IMR-90 (cell line): ENCODE data around the gene FLOT2. TPM values are rescaled to one million over a fixed set of nuclear protein-coding genes. Genes with fewer than 3 reads are reported as not detected.

Source experiments
- ATAC-seq: fragments of 200-7000 bp; cut with Tn5 transposase; 2 replicates; pipeline ENCODE4 v1.9.1; 2020; ENCODE audit warnings: low read depth, mild to moderate bottlenecking, moderate library complexity
- BruUV-seq: library from RNA; stranded (reverse); fragments of 400-500 nt; replicated peaks from 2 replicates; lab custom pipeline; 2021; lab: Mats Ljungman, UMichigan
- CTCF ChIA-PET: fragments of 300-600 bp; formaldehyde crosslinking; extraction: SDS; loops from one replicate; lab custom pipeline; 2021; ENCODE audit warnings: antibody characterized with exemption; lab: Yijun Ruan, JAX
- POLR2A ChIA-PET: fragments of 300-600 bp; sonication (Branson Sonifier 250); formaldehyde crosslinking; loops from one replicate; lab custom pipeline; 2022; ENCODE audit warnings: antibody characterized with exemption; ENCODE audit not compliant: unreplicated experiment; lab: Charles Lee
- DNase-seq: peaks from one replicate; pipeline ENCODE4 v3.0.0; 2013
- H2AFZ ChIP-seq: replicated peaks from 2 replicates; pipeline ENCODE3; 2013; ENCODE audit warnings: low read length, mild to moderate bottlenecking; ENCODE audit not compliant: poor library complexity
- H2AK5ac ChIP-seq: 2 replicates; pipeline ENCODE4 v1.6.1; 2013; ENCODE audit warnings: low read depth, low read length, inconsistent platforms
- H2AK9ac ChIP-seq: replicated peaks from 2 replicates; pipeline ENCODE3; 2013; ENCODE audit warnings: mild to moderate bottlenecking, low read depth, low read length, moderate library complexity; ENCODE audit not compliant: poor library complexity
- H2BK120ac ChIP-seq: 2 replicates; pipeline ENCODE4 v1.6.1; 2013; ENCODE audit warnings: low read depth, low read length, inconsistent platforms
- H2BK15ac ChIP-seq: 3 replicates; pipeline ENCODE4 v1.6.1; 2013; ENCODE audit warnings: low read depth, low read length, inconsistent platforms
- H2BK20ac ChIP-seq: 2 replicates; pipeline ENCODE4 v1.6.1; 2013; ENCODE audit warnings: low read depth, mild to moderate bottlenecking, inconsistent platforms, low read length, moderate library complexity
- H2BK5ac ChIP-seq: 2 replicates; pipeline ENCODE4 v1.6.1; 2013; ENCODE audit warnings: mild to moderate bottlenecking, low read depth, low read length, inconsistent platforms; ENCODE audit not compliant: poor library complexity, severe bottlenecking
- H3K14ac ChIP-seq: replicated peaks from 2 replicates; pipeline ENCODE4 v1.6.1; 2013; ENCODE audit warnings: low read depth, low read length, inconsistent platforms
- H3K18ac ChIP-seq: 2 replicates; pipeline ENCODE4 v1.6.1; 2013; ENCODE audit warnings: low read depth, low read length, control low read depth
- H3K23ac ChIP-seq: 2 replicates; pipeline ENCODE4 v1.6.1; 2013; ENCODE audit warnings: low read depth, low read length, inconsistent platforms
- H3K27ac ChIP-seq: 2 replicates; pipeline ENCODE4 v1.5.1; 2013; ENCODE audit warnings: mild to moderate bottlenecking, control low read depth, low read length; ENCODE audit not compliant: insufficient read depth
- H3K27me3 ChIP-seq: 2 replicates; pipeline ENCODE4 v1.6.1; 2013; ENCODE audit warnings: low read length; ENCODE audit not compliant: control insufficient read depth, insufficient read depth
- H3K36me3 ChIP-seq: 2 replicates; pipeline ENCODE4 v1.6.1; 2013; ENCODE audit warnings: low read length, mixed read lengths; ENCODE audit not compliant: control insufficient read depth, insufficient read depth
- H3K4ac ChIP-seq: 2 replicates; pipeline ENCODE4 v1.6.1; 2013; ENCODE audit warnings: low read depth, low read length, inconsistent platforms
- H3K4me1 ChIP-seq: 2 replicates; pipeline ENCODE4 v1.6.1; 2013; ENCODE audit warnings: low read length, mixed read lengths; ENCODE audit not compliant: control insufficient read depth, insufficient read depth
- H3K4me2 ChIP-seq: 2 replicates; pipeline ENCODE4 v1.6.1; 2013; ENCODE audit warnings: low read depth, mild to moderate bottlenecking, control low read depth, low read length, moderate library complexity
- H3K4me3 ChIP-seq: 2 replicates; pipeline ENCODE4 v1.5.1; 2013; ENCODE audit warnings: low read depth, mild to moderate bottlenecking, control low read depth, low read length, moderate library complexity; ENCODE audit not compliant: insufficient read depth
- H3K56ac ChIP-seq: 2 replicates; pipeline ENCODE4 v1.6.1; 2013; ENCODE audit warnings: low read length, inconsistent platforms; ENCODE audit not compliant: insufficient read depth; ENCODE audit errors: extremely low read depth
- H3K79me1 ChIP-seq, 2 experiments: 2 replicates each; pipeline ENCODE4 v1.6.1; 2013; ENCODE audit warnings: low read length in 2 of 2, inconsistent platforms in 1 of 2, low read depth in 1 of 2
- H3K9ac ChIP-seq: 2 replicates; pipeline ENCODE4 v1.6.1; 2013; ENCODE audit warnings: low read depth, low read length, control low read depth
- H3K9me1 ChIP-seq: 2 replicates; pipeline ENCODE4 v1.6.1; 2013; ENCODE audit warnings: low read length, inconsistent platforms; ENCODE audit not compliant: insufficient read depth
- H3K9me3 ChIP-seq: 2 replicates; pipeline ENCODE4 v1.6.1; 2013; ENCODE audit warnings: low read length; ENCODE audit not compliant: control insufficient read depth, insufficient read depth
- H4K20me1 ChIP-seq: 2 replicates; pipeline ENCODE4 v1.6.1; 2013; ENCODE audit warnings: low read length, inconsistent platforms; ENCODE audit not compliant: insufficient read depth
- H4K5ac ChIP-seq: 2 replicates; pipeline ENCODE4 v1.6.1; 2013; ENCODE audit warnings: mild to moderate bottlenecking, low read depth, low read length, control low read depth
- H4K8ac ChIP-seq, 2 experiments: 2 replicates each; pipeline ENCODE4 v1.6.1; 2013; ENCODE audit warnings: low read depth in 2 of 2, low read length in 2 of 2, control low read depth in 1 of 2, inconsistent platforms in 1 of 2
- H4K91ac ChIP-seq: 2 replicates; pipeline ENCODE4 v1.6.1; 2013; ENCODE audit warnings: low read depth, low read length, inconsistent platforms; ENCODE audit not compliant: insufficient read depth
- BHLHE40 ChIP-seq: fragments of 150-350 bp; IDR thresholded peaks from 2 replicates; pipeline ENCODE4 v1.6.1; 2016; ENCODE audit warnings: mild to moderate bottlenecking, low read depth, low read length
- ELK1 ChIP-seq: fragments of 150-350 bp; IDR thresholded peaks from 2 replicates; pipeline ENCODE4 v1.6.1; 2016; ENCODE audit warnings: low read depth, mild to moderate bottlenecking, low read length, moderate library complexity, borderline replicate concordance
- MAFK ChIP-seq: IDR thresholded peaks from 2 replicates; pipeline ENCODE4 v1.6.1; 2012; ENCODE audit warnings: low read depth, low read length, improper control_type of control experiment
- RAD21 ChIP-seq: IDR thresholded peaks from 2 replicates; pipeline ENCODE4 v1.6.1; 2012; ENCODE audit warnings: low read length, improper control_type of control experiment
- RCOR1 ChIP-seq: IDR thresholded peaks from 2 replicates; pipeline ENCODE4 v1.6.1; 2012; ENCODE audit warnings: mild to moderate bottlenecking, low read length, improper control_type of control experiment; ENCODE audit not compliant: insufficient replicate concordance
- WGBS, 2 experiments: methylation state at CpG; one replicate each; pipeline versions ENCODE4 v1.1.5 to v1.1.7; 2013; ENCODE audit warnings: missing lambda C conversion rate in 2 of 2; ENCODE audit not compliant: insufficient read length in 1 of 2; ENCODE audit errors: extremely low coverage in 2 of 2; 5-methylcytosine and 5-hydroxymethylcytosine counted together
- dilution Hi-C: fragments of 300-500 bp; cut with HindIII; formaldehyde crosslinking; loops from one replicate; pipeline ENCODE4 v1.14.3; 2018; ENCODE audit warnings: low sequenced_read_pairs; ENCODE audit not compliant: unreplicated experiment
- in situ Hi-C: fragments of 300-500 bp; cut with MboI; formaldehyde crosslinking; loops from 3 replicates; pipeline ENCODE4 v1.14.3; 2019; ENCODE audit warnings: low sequenced_read_pairs, inconsistent platforms, mixed read lengths
- intact Hi-C: fragments of 100-400 bp; cut with micrococcal nuclease; formaldehyde crosslinking; loops from 2 replicates; pipeline ENCODE4 v1.10.0; 2022
- polyA plus RNA-seq, 3 experiments: library from polyadenylated mRNA; depleted of rRNA; stranded (reverse); fragments of >200 nt; gene quantifications; 2 replicates each; pipeline ENCODE4 v1.2.3, GENCODE V29; 2012; ENCODE audit warnings: low replicate concordance in 1 of 3
- total RNA-seq: library from RNA; depleted of rRNA; stranded (reverse); fragments of >200 nt; gene quantifications from 2 replicates; pipeline ENCODE4 v1.2.3, GENCODE V29; 2012

Gene FLOT2
- total and polyA plus RNA-seq, 2 of the 4 experiments (the other 2 are of a cell fraction): 19.7 to 67.9 TPM

DNA sequence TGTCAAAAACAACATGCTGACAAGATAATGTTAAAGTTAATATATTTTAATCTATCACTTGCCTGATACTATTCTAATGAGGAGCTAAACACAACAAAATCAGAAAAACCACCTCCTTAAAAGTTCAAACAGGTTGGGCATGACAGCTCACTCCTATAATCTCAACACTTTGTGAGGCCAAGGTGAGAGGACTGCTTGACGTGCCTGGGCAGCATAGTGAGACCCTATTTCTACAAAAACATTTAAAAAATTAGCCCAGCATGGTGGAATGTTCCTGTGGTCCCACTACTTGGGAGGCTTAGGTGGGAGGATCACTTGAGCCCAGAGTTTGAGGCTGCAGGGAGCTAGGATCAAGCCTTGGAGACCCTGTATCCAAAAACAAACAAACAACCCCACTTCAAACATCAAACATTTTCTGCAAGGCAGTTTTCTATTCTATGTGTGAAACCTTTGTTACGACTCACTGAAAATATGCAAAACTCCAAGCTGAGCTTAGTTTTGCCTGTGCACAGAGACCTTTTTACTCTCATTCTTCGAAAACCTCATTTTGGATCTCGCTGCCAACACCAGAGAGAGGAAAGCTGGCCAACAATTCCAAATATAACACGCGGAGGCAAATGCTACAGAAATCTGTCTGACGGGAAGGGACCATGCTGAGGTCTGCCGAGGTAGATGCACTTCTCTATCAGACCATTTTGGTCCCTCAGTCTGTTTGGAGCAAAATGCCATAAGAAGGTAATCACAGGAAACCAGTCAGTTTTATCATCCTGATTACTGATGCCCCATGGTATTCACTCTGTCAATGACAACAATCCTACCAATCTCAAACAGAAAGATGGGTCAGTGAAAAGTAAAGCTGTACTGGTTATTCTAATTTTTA lies 47.6 kb upstream of the FLOT2 start:
- peak overlapping the region; percentile 62 for H3K23ac ChIP-seq
- peak overlapping the region; percentile 68 for H3K4ac ChIP-seq
- no peak; the same call in 1 of the 2 replicates for ATAC-seq
- in situ Hi-C loops (no loop called here), dilution Hi-C loops (no loop called here), intact Hi-C loops (loop anchor here (5.0 kb wide), 1 partner anchor 38 kb away; no protein-coding TSS in a partner anchor)
- peaks cover 10% of the 10 kb centered on the region for H3K36me3 ChIP-seq
- 0 out of 2 replicates have a peak overlapping the region, but pooled peaks have one; percentile 58 for H3K18ac ChIP-seq
- H4K91ac ChIP-seq: no peak overlapping the region
- peak; percentile 54 for DNase-seq
- H2BK120ac ChIP-seq: peak overlapping the region; percentile 21; the same call in 1 of the 2 replicates
- no peaks in the 10 kb centered on the region for H3K27me3 ChIP-seq
- peak overlapping the region; percentile 96 for H3K4me2 ChIP-seq
- H2AK5ac ChIP-seq: peak overlapping the region; percentile 61; the same call in 1 of the 2 replicates
- peak overlapping the region; percentile 38 for H2AFZ ChIP-seq
- POLR2A ChIA-PET: interaction anchor here (0.5 kb wide), 1 partner anchor 14 kb away, joined by 3 read pairs; no protein-coding TSS in a partner anchor
- peaks cover 13% of the 10 kb centered on the region for H3K4me1 ChIP-seq
- TF ChIP-seq RCOR1: no peak
- TF ChIP-seq RAD21: no peak
- no peak for TF ChIP-seq ELK1
- no peak for TF ChIP-seq MAFK
- TF ChIP-seq BHLHE40: no peak
- 50% methylated on average over 3 of the region's 8 CpGs; no CpG with 5 or more reads in 1 of the 2 experiments for WGBS, 2 experiments
- H3K9ac ChIP-seq: peak overlapping the region; percentile 21; the same call in 1 of the 2 replicates
- no peak overlapping the region for H2BK15ac ChIP-seq
- H4K8ac ChIP-seq: peak overlapping the region in 1 of 2 experiments; percentile 37; a peak in 1 of 4 replicates
- H3K14ac ChIP-seq: peak overlapping the region; percentile 59
- H3K9me3 ChIP-seq: no peaks in the 10 kb centered on the region
- peak overlapping the region; percentile 65 for H2BK5ac ChIP-seq
- peaks cover 85% of the 10 kb centered on the region for H4K20me1 ChIP-seq
- 0 out of 2 replicates have a peak overlapping the region, but pooled peaks have one; percentile 15 for H4K5ac ChIP-seq
- CTCF ChIA-PET: interaction anchor here (1.0 to 1.5 kb wide), 2 partner anchors 182 to 218 kb away, joined by 5 read pairs; no protein-coding TSS in a partner anchor
- H2BK20ac ChIP-seq: peak overlapping the region; percentile 6; the same call in 1 of the 2 replicates
- H2AK9ac ChIP-seq: no peak overlapping the region
- H3K27ac ChIP-seq: peak overlapping the region; percentile 28; the same call in 1 of the 2 replicates
- no TSS peak for BruUV-seq
- no peak overlapping the region for H3K56ac ChIP-seq
- peaks cover 17% of the 10 kb centered on the region for H3K9me1 ChIP-seq
- peak overlapping the region; percentile 17; the same call in 1 of the 2 replicates for H3K4me3 ChIP-seq
- peaks cover 14 to 57% of the 10 kb centered on the region in 2 experiments; a peak in 3 of 4 replicates for H3K79me1 ChIP-seq
